Hematopoietic multipotent progenitor cell treated with erythropoietin and hydrocortisone succinate and interleukin-3 and kit ligand, for 4 days (in vitro differentiated cells): Measurements from ENCODE around the gene GIMAP1.

Source experiments
- DNase-seq: peaks from one replicate; pipeline ENCODE4 v3.0.0-alpha.2; 2015

The GIMAP1 gene

DNA sequence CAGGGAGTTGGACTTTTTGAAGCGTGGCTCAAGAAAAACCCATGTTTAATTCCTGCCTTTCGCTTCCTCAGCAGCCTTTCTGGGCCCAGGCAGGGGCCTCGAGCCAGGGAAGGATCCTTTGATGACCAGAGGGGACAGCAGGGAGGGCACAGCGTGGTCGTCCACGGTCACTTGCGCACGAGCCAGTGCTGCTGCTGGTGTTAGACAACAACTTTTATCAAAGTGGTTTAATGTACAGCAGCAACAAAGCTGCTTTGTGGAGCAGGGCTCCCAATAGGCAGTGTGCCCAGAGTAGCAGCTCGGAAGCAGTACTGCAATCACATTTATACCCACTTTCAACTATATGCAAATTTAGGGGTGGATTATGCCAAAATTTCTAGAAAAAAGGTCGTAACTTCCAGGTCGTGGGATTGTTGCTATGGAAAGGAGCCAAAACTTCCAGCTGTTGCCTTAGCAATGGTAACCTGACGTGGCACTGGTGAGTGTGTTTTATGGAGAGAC is 6.1 kb downstream of the GIMAP1 start:
- no peak for DNase-seq

DNA sequence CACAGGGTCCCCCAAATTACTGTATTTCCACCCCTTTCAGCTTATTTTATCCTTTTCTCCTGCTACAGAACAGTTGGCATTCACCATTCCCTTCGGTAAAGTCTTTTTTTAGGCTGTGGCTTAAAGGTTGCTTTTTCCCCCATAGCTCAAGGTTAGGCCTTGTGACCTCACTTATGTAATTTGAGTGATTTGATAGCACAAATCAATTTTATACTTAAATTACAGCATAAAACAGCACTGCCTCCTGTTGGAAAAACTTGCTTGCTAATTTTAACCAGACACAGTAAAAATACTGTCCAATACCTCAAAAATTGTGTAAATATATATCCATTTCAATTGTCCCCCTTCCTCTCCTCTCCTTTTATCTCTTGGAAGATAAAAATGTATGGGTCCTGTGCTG is 7.1 kb downstream of the GIMAP1 start:
- DNase-seq = no peak

DNA sequence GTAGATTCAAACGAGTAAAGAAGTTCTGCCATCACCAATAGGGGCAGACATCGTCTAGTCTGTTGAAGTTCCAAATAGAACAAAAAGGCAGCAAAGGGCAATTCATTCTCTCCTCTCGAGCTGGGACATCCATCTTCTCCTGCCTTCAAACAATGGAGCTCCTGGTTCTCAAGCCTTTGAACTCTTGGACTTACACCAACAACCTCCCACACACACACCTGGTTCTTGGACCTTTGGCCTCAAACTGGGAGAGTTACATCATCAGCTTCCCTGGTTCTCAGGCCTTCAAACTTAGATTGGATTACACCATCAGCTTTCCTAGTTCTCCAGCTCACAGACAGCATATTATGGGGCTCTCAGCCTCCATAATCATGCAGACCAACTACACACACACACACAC is 11.0 kb downstream of the GIMAP1 start:
- DNase-seq = no peak

DNA sequence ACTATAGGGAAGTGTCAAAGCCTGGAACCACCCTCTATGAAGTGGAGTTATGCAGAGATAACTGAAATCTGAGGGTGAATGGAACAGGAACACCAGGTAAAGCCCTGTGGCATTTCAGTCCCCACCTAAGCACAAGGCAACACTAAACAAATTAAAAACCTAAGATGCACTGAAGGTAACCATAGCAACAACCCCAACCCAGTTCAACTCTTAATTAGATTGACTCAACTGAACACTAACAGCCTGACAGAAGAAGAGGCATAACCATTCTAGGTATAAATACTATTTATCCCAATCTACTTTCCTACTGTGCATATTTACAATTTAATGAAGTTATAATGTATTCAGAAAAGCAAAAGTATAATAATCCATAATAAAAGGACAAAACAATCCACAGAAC is 11.6 kb downstream of the GIMAP1 start:
- no peak for DNase-seq

DNA sequence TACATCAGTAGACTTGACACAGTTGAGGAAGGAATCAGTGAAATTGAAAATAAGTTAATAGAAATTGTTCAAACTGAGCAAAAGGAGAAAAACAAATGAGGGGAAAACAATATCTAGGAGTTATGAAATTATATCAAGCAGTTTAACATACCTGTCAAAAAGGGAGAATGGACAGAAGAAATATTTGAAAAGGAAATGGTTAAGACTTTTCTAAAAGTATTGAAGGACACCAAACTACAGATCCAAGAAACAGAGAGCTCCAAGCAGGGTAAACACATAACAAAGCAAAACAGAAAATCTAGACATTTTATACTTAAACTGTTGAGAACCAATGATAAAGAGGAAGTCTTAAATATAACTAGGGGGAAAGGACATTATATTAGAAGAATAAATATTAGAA is 12.2 kb downstream of the GIMAP1 start:
- DNase-seq = no peak

DNA sequence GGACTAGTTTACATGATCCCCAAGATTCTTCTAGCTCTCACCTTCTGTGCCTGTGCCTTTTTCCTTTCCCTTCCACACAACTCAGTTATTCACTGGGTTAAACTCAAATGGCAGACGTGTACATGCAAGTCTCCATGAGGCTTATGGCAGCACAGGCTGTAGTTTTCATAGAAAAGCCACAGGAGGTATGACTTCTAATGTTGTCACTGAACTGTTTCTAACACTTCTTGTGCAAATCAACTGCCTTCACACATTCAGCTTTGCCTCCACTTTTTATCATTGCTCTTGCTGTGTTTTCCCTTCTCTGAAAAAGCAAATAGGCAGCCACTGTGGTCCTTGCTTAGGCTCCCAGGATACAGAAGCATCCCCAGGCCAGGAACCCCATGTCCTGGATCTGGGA is 15.5 kb downstream of the GIMAP1 start:
- DNase-seq = no peak

DNA sequence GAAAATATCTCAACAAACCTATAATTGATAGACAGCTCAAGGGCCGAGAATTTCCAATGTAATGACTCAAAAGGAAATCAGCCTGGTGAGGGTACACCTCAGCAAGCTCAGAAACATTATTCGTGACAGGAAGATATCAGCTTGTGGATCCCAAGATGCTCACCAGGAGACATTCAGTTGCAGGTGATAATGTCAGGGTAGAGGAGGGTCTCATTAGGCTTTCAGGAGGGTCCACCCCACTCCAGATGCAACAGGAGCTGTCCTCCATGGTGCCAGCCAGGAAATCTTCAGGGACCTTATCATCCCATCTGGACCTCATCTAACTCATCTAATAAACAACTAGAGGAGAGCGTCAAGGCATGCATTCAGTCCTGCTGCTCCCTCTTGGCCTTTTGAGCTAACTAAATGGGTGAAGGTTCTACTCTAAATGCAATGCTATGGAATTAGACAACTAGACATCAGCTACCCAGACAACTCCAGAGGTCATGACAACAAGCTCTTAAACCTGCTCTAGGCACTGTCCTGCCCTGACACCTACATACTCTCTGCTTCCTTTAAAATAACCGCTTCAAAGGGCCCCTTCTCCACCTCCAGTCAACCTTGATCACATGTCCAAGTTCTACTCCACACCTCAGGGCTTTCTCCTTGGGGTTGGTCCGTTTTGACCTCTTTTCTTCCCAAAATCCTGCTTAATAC is 16.5 kb downstream of the GIMAP1 start:
- no peak for DNase-seq

DNA sequence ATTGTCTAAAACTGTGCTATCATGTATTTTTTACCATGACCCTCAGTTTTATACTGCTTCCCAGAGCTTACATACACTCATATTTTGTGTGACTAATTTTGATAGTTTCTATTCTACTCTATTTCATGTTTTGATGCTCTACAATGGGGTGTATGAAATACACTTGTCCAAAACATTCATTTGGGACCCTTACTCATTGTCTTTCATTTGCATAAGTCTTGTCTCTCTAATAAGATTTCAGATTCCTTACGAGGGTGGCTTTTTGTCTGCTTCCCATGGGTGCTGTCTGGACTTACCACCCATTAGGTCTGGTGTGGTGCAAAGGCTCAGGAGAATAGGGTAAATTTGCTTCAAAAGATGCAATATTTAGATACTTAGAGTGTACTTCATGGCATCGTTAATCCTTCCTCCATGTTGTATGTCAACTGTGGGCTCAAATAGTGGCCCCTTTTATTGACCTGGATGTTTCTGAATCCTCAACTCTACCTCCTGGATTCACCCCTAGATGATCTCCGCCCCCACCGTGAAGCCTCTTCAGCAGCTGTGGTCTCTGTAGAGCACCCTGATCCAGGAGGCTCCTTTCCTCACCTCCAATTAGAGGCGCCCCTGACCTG is 17.2 kb downstream of the GIMAP1 start:
- DNase-seq = no peak

DNA sequence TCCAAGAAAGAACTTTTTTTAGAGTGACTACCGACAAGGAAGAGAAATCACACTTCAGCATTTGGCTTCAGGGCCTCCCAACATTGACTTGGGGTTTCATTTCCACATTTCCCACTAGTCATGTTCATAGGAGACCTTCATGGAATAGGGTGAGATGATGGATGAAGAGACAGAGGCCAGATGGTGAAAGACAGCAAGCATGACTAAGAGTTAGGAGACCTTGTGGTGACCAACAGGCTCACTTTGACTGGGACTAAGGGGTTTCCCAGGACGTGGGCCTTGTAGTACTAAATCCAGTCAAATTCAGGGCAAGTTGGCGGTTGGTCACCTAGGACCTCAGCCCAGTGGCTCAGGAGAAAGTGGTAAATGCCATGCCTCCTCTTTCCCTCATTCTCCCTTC is 17.8 kb downstream of the GIMAP1 start:
- no peak for DNase-seq

DNA sequence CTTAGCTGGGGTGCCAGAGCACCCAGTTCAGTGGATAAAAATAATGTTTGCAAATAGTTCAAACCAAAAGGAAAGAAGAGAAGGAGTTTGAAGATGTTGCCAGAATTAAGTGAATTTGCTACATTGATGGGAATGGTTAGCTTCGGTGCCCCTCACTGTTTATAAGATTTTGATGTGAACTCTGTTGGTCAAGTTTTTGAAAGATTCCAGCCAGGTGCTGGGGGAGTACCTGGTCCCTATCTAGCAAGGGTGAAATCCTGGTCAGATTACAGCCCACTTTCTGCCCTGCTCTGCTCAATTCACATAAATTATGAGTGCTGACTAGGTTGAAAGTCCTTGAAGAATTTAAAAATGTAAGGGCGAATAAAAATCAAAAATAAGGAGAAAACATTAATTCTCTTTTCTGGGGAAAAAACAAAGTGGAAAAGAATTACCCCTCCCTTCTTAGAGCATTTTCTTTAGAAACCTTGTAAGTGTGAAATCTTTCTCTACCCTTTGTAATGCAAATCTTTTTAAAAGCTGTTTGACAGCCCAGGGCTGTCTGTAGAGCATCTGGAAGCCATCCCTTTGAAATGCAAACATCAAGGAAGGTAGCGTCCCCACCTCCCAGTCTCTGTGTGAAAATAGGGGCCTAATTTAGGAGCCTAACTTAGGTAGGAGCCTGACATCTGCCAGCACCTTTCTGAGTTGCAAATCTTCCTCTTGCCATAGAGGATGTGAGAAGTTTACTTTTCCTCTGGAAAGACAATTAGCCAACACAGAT is 19.4 kb downstream of the GIMAP1 start:
- DNase-seq = no peak

DNA sequence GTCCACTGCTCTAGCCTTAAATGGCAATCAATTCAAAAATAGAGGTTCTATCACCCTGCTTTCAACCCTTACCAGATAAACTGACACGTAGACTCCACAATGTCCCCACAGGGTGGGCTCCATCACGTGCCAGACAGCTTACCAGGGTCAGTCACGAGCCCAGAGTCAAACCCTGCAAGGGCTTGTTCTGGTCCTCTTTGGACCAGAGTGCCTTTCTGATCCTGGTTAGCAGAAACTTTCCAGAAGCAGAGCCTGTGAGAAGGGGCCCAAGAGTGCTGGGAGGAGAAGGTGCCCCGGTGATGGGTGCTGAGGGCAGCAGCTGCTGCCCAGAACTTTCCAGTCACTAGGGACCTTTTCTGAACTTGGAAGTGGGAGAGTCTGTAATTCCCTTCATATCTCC is 20.5 kb downstream of the GIMAP1 start:
- DNase-seq = no peak

DNA sequence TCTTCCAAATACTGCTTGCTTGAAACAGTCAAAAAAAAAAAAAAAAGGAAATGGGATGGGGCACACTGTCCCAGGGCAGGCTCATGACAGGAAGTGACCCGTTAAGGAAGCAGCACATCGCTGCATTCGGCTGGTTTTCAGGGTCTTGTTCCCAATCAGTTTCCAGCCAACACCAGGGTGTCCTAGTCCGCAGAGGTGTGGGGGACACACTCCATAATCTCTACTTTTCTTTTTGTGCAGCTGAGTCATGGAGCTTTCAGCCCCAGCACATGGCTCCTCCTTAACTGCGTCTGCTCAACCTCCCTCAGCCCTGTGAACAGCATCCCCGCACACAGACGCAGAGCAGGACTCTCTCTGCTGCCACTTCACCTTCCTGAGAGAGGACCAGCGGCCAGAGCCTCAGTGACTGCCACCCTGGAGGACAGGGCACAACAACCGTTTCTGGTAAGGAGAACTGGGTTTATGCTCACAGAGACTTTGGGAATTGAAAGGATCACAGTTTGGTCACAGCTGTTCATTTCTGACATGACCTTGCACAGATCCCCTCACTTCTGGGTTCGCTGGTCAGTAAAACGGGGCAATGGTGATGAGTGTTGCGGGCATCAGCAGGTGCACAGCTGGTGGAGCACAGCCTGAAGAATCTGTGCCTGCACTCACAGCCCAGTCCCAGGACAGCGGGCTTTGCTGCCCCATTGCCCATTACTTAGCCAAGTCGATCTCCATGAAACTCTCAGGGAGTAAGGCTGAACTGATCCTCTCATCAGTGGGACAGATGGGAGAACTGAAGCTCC is 21.0 kb downstream of the GIMAP1 start, which contains the start of gene GIMAP5:
TSS of gene GIMAP5 (plus strand) at position 154 of the 791 bp plus-strand sequence. CDS start 3,467 bp downstream, outside the sequence.
- DNase-seq = peak; percentile 33

DNA sequence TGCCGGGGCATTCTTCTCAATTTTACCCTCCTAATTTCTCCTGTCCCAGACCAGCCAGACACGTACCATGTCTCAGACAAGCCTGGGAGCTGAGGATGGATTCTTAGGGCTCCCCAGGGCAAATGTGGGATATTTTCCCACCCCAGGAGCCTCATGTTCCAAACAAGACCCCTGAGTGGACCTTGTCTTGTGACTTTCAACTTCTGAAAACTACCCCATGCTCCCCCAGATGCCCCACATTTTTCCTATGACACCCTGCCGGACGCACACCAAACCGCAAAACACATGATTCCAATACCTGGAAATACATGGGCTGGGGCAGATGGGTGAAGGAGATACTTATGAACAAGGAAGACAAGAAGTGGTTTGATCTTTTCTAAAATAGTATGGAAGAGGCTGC is 21.7 kb downstream of the GIMAP1 start:
- peak; percentile 22 for DNase-seq

DNA sequence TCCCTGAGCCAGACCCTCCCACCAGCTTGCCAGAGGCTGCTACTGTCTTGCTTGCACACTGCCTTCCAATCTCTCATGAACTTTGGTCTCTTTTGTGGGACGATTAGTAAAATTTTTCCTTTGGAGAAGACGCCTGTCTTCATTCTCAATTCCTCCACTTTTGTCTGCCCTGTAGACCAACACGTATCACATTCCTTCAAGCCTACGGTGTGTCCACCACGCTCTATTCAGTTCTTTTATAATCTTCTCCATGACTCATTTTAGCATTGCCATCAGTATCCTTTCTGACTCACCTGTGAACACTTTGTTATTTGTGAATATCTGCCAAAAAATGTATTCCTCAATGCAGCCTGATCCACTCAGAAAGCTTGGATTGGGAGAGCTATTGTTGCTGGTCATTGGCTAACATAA is 22.2 kb downstream of the GIMAP1 start:
- no peak for DNase-seq

DNA sequence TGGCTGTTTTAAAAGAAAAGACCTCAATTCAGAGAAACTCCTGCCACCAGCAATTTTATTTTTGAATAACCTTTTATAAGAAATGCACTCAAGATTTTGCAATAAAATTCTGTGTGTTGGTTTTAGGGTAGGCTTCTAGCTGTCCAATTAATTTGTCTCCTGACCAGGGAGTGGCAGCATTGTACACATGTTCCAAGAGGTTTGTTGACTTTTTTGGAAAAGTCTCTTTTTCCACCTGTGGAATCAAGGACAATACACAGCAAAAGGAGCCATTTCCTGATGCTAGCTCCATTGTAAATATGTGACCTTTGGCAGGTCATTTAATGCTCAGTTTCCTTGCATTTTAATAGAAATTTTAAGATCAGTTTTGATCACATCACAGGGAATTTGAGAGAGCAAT is 22.6 kb downstream of the GIMAP1 start:
- DNase-seq = peak; percentile 24

DNA sequence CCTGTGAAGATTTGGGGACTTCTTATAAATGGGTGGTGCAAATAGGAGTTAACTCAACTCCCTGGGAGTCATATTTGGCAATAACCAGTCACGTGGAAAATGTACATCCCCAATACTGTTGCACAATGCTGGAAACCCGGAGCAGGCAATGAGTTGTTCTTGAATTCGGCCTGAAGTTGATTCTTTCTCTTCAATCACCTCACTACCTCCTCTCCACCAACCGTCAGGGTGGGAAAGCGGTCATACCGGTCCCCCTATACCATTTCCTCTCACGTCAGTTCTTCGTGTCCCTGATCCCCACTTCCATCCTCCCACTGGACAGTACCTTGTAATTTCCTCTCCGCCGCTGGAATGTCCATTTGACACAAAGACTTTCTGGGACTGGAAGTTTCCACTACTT is 23.6 kb downstream of the GIMAP1 start:
- DNase-seq = no peak

DNA sequence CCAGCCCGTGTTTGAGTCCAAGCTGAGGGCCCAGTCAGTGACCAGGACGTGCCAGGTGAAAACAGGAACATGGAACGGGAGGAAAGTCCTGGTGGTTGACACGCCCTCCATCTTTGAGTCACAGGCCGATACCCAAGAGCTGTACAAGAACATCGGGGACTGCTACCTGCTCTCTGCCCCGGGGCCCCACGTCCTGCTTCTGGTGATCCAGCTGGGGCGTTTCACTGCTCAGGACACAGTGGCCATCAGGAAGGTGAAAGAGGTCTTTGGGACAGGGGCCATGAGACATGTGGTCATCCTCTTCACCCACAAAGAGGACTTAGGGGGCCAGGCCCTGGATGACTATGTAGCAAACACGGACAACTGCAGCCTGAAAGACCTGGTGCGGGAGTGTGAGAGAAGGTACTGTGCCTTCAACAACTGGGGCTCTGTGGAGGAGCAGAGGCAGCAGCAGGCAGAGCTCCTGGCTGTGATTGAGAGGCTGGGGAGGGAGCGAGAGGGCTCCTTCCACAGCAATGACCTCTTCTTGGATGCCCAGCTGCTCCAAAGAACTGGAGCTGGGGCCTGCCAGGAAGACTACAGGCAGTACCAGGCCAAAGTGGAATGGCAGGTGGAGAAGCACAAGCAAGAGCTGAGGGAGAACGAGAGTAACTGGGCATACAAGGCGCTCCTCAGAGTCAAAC is 26.0 kb downstream of the GIMAP1 start:
- no peak for DNase-seq

DNA sequence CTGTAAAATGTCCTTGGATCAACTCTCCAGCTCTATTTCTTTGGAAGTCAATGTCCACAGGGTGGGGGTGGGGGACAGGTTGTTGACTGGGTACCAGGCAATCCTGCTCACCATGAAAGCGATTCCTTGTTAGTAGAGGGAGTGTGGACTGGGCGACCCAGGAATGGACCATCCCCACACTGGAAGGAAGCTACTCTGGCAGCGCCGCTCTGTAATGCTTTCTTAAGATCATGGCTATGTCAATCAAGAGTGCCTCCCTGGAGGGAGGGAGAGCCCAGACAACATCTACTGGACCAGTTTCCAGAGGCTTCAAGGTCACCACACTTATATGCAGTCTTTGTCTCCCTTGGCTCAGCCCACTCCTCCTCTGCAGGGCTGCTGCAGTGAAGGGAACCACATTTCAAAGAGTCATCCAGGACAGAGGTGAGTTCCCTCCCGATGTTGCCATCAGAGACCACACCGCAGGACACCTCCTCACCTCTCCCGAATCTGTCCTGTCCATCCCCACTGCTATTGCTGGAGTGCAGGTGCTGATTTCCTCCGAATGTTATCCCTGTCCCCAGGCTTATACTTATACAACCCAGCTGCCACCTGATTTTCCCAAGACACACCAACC is 27.7 kb downstream of the GIMAP1 start:
- DNase-seq = no peak

DNA sequence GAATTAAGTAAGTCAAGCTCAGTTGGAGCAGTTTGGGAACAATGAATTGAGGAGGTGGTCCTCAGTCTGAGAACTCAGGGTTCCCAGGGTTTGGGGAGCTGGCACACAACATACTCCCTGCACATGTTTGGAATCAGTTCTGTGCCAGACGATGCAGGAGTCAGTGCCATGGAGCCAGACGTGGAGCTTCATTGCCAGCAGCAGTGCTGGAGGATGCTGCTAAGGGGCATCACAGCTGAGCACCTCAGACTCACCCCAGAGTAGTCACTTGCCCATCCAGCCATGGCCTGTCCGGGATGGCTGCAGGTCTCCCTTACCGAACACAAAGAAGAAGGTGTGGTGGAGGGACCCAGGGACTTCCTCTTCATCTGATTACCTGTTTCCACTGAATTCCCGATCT is 28.7 kb downstream of the GIMAP1 start:
- DNase-seq = no peak

DNA sequence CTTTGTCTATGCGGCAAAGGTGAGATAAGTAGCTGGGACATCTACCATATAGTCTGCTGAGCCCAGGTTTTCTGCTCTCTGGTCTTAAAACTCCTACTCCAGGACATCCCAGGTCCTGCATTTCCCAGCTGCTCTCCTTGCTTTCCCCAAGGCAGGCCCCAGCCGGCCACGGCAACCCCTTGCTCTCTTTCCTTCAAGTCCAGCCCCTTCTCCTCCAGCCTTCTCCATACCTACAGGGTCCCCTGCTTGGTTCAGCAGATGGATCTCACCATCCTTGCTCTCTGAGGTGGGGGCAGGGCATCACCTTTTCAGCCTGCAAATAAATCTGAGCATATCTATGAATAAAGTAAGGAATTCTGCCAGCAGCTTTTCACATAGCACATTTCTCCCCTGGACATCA is 29.5 kb downstream of the GIMAP1 start:
- no peak for DNase-seq

DNA sequence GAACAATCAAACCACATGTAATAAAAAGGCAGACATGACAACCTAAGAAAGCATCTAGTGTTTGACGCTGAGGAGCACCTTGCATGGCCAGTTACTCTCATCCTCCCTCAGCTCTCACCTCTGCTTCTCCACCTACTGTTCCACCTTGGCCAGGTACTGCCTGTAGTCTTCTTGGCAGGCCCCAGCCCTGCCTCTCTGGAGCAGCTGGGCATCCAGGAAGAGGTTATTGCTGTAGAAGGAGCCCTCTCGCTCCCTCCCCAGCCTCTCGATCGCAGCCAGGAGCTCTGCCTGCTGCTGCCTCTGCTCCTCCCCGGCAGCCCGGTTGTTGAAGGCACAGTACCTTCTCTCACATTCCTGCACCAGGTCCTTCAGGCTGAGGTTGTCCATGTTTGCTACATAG is 30.5 kb downstream of the GIMAP1 start:
- no peak for DNase-seq

DNA sequence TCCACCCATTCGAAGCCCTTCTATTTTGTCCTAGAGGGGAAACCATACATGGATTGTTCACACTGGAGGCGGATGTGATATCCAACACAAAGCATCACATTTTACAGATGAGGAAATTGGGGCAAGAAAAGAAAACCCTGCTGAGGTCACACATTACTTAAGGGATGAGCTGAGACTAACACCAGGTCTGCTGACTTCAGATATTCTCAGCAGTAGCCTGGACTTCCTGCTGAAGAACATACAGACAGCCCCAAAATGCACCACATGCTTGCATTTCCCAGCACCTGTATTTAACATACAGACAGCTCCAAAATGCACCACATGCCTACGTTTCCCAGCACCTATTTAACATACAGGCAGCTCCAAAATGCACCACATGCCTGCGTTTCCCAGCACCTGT is 32.0 kb downstream of the GIMAP1 start:
- DNase-seq = no peak
